Loucy (cell line): ENCODE data around the gene TNPO3.

ENCODE experiments used
- CTCF ChIP-seq: fragments of 200-600 bp; sonication (generic); conservative IDR thresholded peaks from 2 replicates; pipeline ENCODE4 v1.5.1; 2014; ENCODE audit warnings: mild to moderate bottlenecking, antibody characterized with exemption, low read length
- EZH2phosphoT487 ChIP-seq: fragments of 200-600 bp; IDR thresholded peaks from 2 replicates; pipeline ENCODE4 v1.6.1; 2018; ENCODE audit warnings: antibody characterized with exemption, mild to moderate bottlenecking, moderate library complexity, borderline replicate concordance

DNA sequence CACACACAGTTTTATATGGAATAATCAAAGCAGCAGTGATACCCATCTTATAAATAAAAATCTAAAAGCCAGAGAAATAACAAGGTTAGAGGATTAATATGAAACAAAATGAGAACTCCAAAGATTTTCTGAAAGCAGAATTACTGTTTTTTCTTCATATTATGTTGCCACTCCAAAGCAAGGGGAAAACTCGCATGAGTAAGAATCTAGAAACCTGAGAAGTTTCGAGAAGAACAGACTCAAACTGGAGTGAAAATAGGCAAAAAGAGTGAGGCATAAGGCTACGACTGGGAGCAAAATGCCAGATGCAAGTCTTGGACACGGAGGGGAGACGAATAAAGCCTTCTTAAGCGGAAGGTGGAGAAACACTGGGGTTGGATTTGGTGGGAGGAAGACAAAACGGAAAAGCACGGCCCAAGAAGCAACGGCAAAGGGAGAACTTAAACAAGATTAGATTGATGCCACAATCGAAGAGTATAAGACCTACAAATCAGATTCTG, 923 bp downstream of the TNPO3 start:
- TF ChIP-seq CTCF (no peak), EZH2phosphoT487 (no peak)
